RCC 7860 (cell line): Measurements from ENCODE around the gene DDX10.
"Not testable (repeated sequence)": the region's sequence is repeated elsewhere in the genome, so short reads cannot be mapped to it uniquely, and the experiment has no call there.

Experiments
- DNase-seq: peaks from one replicate; pipeline ENCODE4 v3.0.0-alpha.2; 2015; ENCODE audit warnings: low spot score
- FAIRE-seq: peaks from 2 replicates; lab custom pipeline; 2012; peaks lifted over from hg19 to GRCh38; lab: Jason Lieb, UNC

The DDX10 gene

DNA sequence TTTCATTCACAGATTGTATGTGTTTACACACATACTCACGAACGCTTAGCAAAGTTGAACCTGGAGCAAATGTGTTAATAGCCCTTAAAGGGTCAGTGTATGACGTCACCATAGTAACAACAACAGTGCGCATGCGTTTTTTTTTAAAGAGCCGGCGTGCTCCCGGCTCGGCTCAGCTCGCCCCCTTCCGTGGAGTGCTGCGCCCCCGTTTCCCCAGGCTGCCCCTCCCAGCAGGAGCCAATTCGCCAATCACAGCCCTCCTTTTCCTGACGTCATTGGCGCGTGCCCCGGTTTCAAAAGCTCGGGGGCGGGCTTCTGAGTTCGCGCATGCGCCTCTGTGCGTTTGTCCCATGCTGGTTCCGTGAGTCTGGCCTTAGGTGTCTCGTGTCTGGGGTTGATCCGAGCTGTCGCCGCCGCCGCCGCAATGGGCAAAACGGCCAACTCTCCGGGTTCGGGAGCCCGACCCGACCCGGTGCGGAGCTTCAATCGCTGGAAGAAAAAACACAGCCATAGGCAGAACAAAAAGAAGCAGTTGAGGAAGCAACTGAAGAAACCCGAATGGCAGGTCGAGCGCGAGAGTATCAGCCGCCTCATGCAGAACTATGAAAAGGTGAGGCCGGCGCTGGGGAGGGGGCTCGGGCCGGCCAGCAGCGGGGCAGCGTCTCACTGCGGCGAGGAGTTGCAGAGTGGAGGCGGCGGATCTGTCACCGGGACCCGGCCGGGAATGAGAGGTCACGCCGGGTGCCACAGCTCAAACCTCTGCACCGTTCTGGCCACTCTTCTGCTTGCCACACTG, at the start of gene DDX10:
DDX10 (plus strand) TSS at position 340 of the 796 bp plus-strand sequence; CDS start at position 425, 85 bp downstream.
- peak; percentile 88 for FAIRE-seq
- DNase-seq = peak; percentile 95

DNA sequence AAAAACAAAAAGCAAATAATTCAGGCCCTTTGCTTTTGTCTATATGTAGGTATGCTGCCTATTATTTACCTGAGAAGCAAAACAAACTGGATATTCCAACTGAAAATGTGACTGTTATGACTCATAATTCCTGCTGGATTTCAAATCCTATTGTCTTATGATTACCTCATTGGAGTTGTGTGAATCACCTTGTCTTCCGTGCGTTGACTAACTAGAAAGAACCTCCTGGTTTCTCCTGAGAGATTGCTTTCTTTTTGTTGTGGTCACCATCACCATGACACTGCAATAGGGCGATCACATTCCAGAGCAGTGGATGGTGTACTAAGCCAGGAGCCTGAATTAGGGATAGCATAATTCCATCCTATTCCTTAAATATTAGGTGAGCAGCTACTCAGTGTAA, 48.3 kb upstream of the DDX10 start:
- FAIRE-seq (peak; percentile 98), DNase-seq (peak; percentile 99)

DNA sequence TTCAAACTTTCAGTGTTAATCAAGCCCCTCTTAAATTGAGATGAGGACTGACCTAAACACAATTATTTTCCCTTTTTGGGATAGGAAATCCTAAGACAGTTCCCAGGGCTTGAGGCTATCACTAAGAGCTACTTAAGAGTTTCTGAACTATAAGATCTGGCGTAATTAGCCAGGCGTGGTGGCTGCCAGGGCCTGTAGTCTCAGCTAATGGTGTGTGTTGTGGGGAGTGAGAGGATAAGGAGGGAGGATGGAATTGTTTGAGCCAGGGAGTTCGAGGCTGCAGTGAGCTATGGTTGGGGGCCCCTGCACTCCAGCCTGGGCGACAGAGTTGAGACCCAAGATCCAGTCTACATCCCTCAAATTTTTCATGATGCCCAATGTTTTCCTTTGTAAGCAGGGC, 47.8 kb upstream of the DDX10 start:
- FAIRE-seq = no peak
- peak; percentile 15 for DNase-seq

- FAIRE-seq (no peak), DNase-seq (no peak)
Observed at GRCh38 chr11:108618529-108618928, 46.3 kb upstream of the DDX10 start.

- FAIRE-seq (peak; percentile 46), DNase-seq (peak; percentile 43)
Observed at GRCh38 chr11:108620958-108621772, 43.7 kb upstream of the DDX10 start.

DNA sequence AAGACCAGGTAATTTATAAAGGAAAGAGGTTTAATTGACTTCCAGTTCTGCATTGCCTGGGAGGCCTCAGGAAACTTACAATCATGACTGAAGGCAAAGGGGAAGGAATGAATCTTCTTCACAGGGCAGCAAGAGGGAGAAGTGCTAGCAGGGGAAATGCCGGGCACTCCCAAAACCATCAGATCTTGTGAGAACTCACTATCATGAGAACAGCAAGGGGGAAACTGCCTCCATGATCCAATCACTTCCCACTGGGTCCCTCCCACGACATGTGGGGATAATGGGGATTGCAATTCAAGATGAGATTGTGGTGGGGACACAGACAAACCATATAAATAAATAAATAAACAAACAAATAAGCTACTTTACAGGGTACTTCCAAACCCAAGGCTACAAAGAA, 42.5 kb upstream of the DDX10 start:
- FAIRE-seq = no peak
- DNase-seq = no peak

GRCh38 chr11:108624196-108624925, 40.5 kb upstream of the DDX10 start:
- DNase-seq (no peak), FAIRE-seq (no peak)

DNA sequence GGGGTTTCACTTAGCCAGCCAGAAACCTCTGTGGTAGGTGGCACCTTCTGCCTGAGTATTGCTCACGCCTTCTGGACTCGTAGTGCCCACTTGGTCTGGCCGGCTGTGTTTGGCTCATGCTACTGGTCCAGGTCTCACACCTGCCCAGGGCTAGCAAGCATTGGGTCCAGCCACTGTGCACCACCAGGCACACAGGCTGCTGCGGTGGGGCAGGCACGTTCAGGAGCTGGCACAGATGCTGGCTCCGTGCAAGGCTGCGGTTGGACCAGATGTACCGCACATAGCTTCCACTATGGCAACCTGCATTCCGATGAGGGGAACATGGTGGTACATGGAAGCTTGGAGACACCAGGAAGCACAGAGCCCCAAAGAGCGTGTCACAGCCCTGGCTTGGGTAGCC, 36.5 kb upstream of the DDX10 start:
- DNase-seq = no peak
- FAIRE-seq = no peak

DNA sequence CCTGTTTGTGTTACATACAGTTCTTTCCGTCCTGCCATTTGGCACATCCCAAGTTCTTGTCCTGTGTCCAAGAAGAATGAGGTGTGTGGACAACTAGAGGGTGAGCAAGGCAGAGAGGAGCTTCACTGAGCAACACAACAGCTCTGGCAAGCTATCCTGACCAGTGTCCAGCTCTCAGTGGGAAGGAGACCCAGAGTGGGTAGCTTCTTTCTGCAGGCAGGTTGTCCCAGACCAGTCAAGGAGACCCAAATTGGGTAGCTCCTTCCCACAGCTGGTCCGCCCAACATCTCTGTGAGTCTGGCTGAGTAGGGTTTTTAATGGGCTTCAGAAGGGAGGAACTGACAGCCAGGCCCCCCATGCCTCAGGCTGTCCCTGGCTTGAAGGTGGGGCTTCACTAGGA, 36.1 kb upstream of the DDX10 start:
- FAIRE-seq (no peak), DNase-seq (no peak)

GRCh38 chr11:108629274-108629673, 35.6 kb upstream of the DDX10 start:
- DNase-seq (no peak), FAIRE-seq (no peak)

GRCh38 chr11:108632041-108632704, 32.7 kb upstream of the DDX10 start:
- no peak for FAIRE-seq

DNA sequence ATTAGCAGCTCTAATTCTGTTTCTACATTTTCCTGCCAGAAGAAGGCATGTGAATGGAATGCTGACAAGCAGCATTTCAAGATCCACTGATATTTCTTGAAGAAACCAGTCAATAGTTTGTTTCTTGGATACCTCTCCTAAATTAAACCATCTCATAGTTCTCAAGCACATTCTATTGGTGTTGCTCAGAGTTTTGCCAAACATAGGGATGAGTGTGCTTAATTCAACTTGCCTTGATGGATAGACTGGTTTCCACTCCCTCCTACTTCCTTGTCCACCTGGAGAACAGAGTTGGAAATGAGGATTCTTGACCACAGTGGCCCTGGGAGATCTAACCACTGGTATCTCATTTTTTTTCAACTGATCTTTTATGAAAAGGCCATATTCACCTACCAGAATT, 29.8 kb upstream of the DDX10 start:
- FAIRE-seq = no peak
- DNase-seq = no peak

More at GRCh38 chr11:108632041-108632704, 32.7 kb upstream of the DDX10 start:
- no peak for DNase-seq

- no peak for DNase-seq
- FAIRE-seq = no peak
Observed at GRCh38 chr11:108636222-108636621, 28.6 kb upstream of the DDX10 start.

GRCh38 chr11:108639146-108639545, 25.7 kb upstream of the DDX10 start:
- DNase-seq (no peak), FAIRE-seq (no peak)

DNA sequence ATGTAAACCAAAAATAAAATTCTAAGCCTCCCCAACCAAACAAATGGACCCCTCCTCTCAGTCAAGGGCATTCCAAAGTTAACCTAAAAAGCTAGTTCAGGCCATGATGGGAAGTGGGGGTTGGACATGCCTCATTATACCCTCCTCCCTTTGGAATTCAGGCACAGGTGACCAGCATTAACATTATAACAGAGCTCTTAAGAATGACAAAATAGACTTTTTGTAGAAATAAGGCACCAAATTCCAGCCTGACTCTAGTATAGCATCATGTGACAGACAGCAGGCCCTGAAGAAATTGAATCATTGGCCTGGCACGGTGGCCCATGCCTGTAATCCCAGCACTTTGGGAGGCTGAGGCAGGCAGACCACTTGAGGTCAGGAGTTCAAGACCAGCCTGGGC, 23.1 kb upstream of the DDX10 start:
- FAIRE-seq, DNase-seq: not testable (repeated sequence)

- no peak for FAIRE-seq
Observed at GRCh38 chr11:108643974-108644373, 20.9 kb upstream of the DDX10 start.

GRCh38 chr11:108645970-108646369, 18.9 kb upstream of the DDX10 start:
- DNase-seq (no peak), FAIRE-seq (no peak)

More at GRCh38 chr11:108643974-108644373, 20.9 kb upstream of the DDX10 start:
- no peak for DNase-seq

DNA sequence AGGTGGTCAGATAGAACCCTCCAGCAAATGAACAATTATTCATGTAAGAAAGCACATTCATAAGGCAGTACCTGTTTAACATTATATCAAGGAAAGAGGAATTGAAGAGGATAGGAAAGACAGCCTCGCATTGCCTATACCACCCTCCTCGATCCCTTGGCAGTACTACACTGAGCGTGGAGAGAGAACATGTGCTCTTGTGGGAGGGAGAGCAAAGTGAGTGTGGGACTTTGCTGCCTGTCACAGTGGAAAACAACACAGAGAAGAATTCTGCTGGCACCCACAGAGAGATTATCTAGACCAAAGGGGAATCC, 17.5 kb upstream of the DDX10 start:
- no peak for DNase-seq
- FAIRE-seq = no peak

DNA sequence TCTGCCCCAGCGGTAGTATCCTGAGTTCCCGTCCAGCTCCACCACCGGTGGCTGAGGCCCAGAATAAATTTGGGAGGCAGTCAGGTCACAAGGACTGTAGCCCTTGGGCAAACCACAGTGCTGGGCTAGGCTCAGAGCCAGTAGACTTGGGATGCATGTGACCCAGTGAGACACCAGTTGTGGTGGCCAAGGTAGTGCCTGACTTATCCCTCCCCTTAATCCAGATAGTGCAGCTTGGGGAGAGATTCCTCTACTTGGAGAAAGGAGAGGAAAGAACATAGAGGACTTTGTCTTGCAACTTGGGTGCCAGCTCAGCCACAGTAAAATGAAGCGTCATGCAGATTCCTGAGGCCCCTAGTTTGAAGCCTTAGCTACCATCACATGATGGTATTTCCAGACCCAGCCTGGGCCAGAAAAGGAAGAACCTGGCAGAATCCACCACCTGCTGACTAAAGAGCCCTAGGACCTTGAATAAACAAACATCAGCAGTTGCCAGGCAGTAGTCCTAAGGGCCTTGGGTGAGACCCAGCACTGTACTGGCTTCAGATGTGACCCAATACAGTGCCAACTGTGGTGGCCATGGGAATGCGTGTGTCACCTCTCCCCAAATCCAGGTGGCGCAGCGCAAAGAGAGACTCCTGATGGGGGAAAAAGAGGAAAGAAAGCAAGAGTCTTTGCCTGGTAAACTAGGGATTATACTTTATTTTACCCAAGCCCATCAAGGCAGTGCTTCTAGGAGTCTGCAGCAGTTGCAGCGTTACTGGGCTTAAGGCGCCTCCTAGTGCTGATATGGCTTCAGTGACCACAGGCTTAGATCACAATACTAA, 17.0 kb upstream of the DDX10 start:
- FAIRE-seq = no peak

GRCh38 chr11:108648528-108648885, 16.4 kb upstream of the DDX10 start:
- FAIRE-seq (no peak), DNase-seq (no peak)

More for the DNA sequence above, 17.0 kb upstream of the DDX10 start:
- peak; percentile 57 for DNase-seq
